Measurements from ENCODE around the gene FOLR1. TPM values are rescaled to one million over a fixed set of nuclear protein-coding genes. Genes with fewer than 3 reads are reported as not detected.
"Not testable (repeated sequence)": the region's sequence is repeated elsewhere in the genome, so short reads cannot be mapped to it uniquely, and the experiment has no call there.

FOLR1 gene
- total RNA-seq, 1 donor from 2014 or later, result 1.2 TPM

GRCh38 chr11:72179804-72180396, 12.0 kb upstream of the FOLR1 start:
- DNase-seq (ENCODE audit: low spot score) (no peak), ATAC-seq (no peak)
- intact Hi-C loops (cut with DNase I), result no loop called here

GRCh38 chr11:72180892-72181552, 10.9 kb upstream of the FOLR1 start:
- ATAC-seq; intact Hi-C loops (cut with DNase I); DNase-seq (ENCODE audit: low spot score): not testable (repeated sequence)

GRCh38 chr11:72181553-72181958, 10.4 kb upstream of the FOLR1 start:
- ATAC-seq, result peak; percentile 15
- DNase-seq (ENCODE audit: low spot score); intact Hi-C loops (cut with DNase I): not testable (repeated sequence)

- no peak for DNase-seq (ENCODE audit: low spot score)
- intact Hi-C loops (cut with DNase I), result no loop called here
- no peak for ATAC-seq
Observed at GRCh38 chr11:72188267-72188666, 3.7 kb upstream of the FOLR1 start.

GRCh38 chr11:72189455-72190250, 2.3 kb upstream of the FOLR1 start:
- intact Hi-C loops (cut with DNase I), result no loop called here
- ATAC-seq (no peak), DNase-seq (ENCODE audit: low spot score) (no peak)

GRCh38 chr11:72190631-72191071, 1.3 kb upstream of the FOLR1 start:
- no peak for DNase-seq (ENCODE audit: low spot score)
- ATAC-seq, result no peak
- intact Hi-C loops (cut with DNase I), result no loop called here

- DNase-seq (ENCODE audit: low spot score), result no peak
- peak; percentile 32 for ATAC-seq
- intact Hi-C loops (cut with DNase I), result no loop called here
Observed at GRCh38 chr11:72195518-72196270, 3.8 kb downstream of the FOLR1 start.

GRCh38 chr11:72201445-72201844, 9.5 kb downstream of the FOLR1 start:
- ATAC-seq; DNase-seq (ENCODE audit: low spot score); intact Hi-C loops (cut with DNase I): not testable (repeated sequence)

GRCh38 chr11:72202571-72202970, 10.6 kb downstream of the FOLR1 start:
- intact Hi-C loops (cut with DNase I), result no loop called here
- no peak for ATAC-seq
- no peak for DNase-seq (ENCODE audit: low spot score)

- DNase-seq (ENCODE audit: low spot score), result no peak
- ATAC-seq, result no peak
- intact Hi-C loops (cut with DNase I), result no loop called here
Observed at GRCh38 chr11:72203163-72203562, 11.2 kb downstream of the FOLR1 start.

- DNase-seq (ENCODE audit: low spot score), result no peak
- intact Hi-C loops (cut with DNase I), result no loop called here
- ATAC-seq, result no peak
Observed at GRCh38 chr11:72204886-72205285, 12.9 kb downstream of the FOLR1 start.

GRCh38 chr11:72206794-72207193, 14.9 kb downstream of the FOLR1 start:
- DNase-seq (ENCODE audit: low spot score); ATAC-seq; intact Hi-C loops (cut with DNase I): not testable (repeated sequence)

GRCh38 chr11:72208281-72208680, 16.3 kb downstream of the FOLR1 start:
- DNase-seq (ENCODE audit: low spot score) (no peak), ATAC-seq (no peak)
- intact Hi-C loops (cut with DNase I), result no loop called here

GRCh38 chr11:72209101-72209500, 17.2 kb downstream of the FOLR1 start:
- DNase-seq (ENCODE audit: low spot score) (no peak), ATAC-seq (no peak)
- intact Hi-C loops (cut with DNase I), result no loop called here

- DNase-seq (ENCODE audit: low spot score), result no peak
- ATAC-seq, result no peak
Observed at GRCh38 chr11:72216638-72217037, 24.7 kb downstream of the FOLR1 start, which contains the start of gene FOLR2. Gene FOLR2, plus strand, starts transcription at chr11:72216794. Its CDS starts 1,791 bp downstream, at chr11:72218585.

GRCh38 chr11:72217841-72218240, 25.9 kb downstream of the FOLR1 start:
- ATAC-seq (peak; percentile 38), DNase-seq (ENCODE audit: low spot score) (no peak)
- intact Hi-C loops (cut with DNase I), result no loop called here

More at GRCh38 chr11:72216638-72217037, 24.7 kb downstream of the FOLR1 start, which contains the start of gene FOLR2:
- intact Hi-C loops (cut with DNase I), result no loop called here

GRCh38 chr11:72218251-72218745, 26.4 kb downstream of the FOLR1 start:
- intact Hi-C loops (cut with DNase I), result no loop called here
- no peak for ATAC-seq
- DNase-seq (ENCODE audit: low spot score), result no peak

- intact Hi-C loops (cut with DNase I), result no loop called here
- DNase-seq (ENCODE audit: low spot score), result no peak
- ATAC-seq, result no peak
Observed at GRCh38 chr11:72220696-72221363, 28.9 kb downstream of the FOLR1 start.
